C1 segment of cervical spinal cord (tissue), 14 donors: Measurements from ENCODE around the gene FANCG.

Source experiments
- DNase-seq, 14 donors: peaks; one replicate each; lab custom pipeline; 2025; lab: John Stamatoyannopoulos, UW

The FANCG gene

GRCh38 chr9:35103660-35104191 lies 24.0 kb upstream of the FANCG start:
- no peak for DNase-seq

DNA sequence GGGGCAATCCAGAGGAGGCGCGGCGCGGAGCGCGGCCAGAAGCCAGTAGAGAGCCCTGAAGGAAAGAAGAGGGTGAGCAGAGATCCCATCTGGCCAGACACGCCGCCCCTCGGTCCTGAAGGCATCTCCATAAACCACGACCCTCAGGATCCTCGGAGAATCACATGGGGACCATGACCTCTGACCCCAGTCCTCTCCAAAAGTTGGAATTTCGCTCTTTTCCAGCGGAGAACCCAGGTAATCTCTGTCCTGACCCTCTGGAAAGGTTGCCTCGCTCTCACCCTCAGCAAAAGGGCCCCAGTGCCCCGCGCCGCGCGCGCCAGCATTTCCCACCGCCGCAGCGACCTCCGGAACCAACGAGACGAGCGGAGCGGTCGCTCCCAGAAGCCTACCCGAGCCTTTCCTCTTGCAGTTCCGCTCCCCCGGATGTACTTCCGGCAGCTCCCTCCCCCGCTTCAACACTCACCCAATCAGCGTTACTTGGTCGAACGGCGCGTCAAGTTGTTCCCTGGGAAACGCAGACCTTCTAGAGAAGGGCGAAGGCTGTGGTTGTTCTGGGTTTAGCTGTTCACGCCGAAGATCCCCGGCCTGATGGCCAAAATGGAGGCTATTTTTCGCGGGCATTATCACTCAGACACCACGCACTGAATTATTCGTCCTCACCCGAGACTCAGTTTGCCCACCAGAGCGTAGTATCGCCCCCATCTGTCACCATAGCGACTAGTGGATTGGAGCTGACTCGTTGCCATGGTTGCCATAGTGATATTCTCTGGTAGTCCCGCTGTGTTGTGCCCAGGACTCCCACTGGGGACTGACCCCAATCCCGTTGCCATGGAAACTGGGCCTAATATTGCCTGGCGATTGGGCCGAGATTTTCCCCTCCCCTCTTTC lies 23.3 kb upstream of the FANCG start, which contains the start of gene STOML2:
STOML2 (minus strand) TSS at position 363 of the 891 bp plus-strand sequence; CDS start at position 326, 37 bp downstream.
- DNase-seq: peak; percentile 46 to 99 (median 90)

DNA sequence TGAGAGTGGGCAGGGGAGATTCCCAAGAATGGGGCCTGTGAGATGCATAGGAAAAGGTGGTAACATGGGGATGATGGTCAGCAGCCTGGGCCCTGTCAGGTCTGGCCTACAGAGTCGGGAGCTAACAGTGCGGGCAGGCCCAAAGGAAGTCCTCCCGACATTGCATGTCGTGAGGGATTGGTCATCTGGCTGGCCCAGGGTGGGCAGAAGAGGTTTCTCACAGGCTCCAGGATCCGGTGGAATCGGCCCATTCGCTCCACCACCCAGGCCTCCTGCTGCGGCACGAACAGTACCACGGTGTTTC lies 22.7 kb upstream of the FANCG start:
- DNase-seq: no peak

GRCh38 chr9:35097573-35097972 lies 17.8 kb upstream of the FANCG start:
- no peak for DNase-seq

GRCh38 chr9:35096035-35096849 lies 16.5 kb upstream of the FANCG start, which contains the start of gene PIGO:
PIGO (minus strand) TSS chr9:35096591; CDS start chr9:35095565, 1,026 bp downstream.
- DNase-seq: peak in 13 of 14 donors; percentile 56 to 84 (median 78)

DNA sequence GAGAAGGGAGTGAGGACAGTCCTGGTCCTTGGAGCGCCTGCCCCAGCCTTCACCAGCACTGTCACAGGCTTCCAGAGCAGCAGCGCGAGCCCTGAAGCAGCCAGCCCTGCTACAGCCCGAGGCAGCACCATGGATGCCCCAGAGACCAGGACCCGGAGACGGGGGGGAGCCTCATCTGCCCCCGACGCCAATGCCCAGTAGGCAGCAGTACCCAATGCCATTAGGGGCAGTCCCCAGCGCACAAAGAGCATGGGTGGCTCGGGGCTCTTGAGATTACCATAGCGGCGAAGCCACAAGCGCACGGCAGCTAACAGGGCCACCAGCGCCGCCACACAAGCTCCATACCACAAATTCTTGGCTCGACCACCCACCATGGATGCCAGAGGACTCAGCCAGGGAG lies 11.8 kb upstream of the FANCG start:
- no peak for DNase-seq

- DNase-seq: no peak
Observed at GRCh38 chr9:35089434-35089833, 9.7 kb upstream of the FANCG start.

GRCh38 chr9:35085078-35085477 lies 5.3 kb upstream of the FANCG start:
- DNase-seq: no peak

- DNase-seq: no peak
Observed at GRCh38 chr9:35079041-35079425, 709 bp downstream of the FANCG start.

DNA sequence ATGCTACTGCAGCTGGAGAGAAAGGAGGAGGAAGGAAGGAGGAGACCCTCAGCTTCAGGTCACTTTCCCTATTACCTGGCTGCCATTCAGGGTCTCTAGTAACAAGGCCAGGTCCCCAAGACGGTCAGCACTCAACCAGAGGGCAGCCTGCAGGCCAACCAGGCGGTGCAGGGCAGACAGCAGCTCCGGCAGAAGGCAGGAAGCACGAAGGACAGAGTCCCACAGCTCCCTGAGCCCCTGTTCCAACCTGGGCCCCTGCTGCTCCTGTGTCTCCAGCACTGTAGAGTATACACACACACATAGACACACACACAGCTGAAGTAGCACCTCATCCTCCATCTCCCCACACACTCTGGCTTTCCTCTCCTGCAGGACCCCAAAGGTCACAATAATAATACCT lies 1.7 kb downstream of the FANCG start:
- no peak for DNase-seq

DNA sequence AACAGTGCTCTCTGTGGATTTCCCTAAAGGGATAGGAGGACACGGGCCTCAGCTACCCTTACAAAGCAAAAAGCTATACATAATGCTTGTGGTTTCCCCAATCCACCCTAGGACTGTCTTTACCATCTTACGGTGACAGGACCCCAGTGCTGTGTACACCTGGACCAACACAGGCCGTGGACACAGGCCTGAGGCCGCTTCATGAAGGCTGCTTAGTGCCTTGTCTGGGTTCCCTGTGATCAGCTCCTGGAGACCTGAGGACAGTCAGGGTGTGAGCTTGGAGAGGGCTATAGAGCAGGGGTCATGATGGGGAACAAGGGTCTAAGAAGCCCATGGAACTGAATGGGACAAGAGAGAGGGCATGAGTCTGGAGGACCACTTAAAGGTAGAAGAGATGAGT lies 2.9 kb downstream of the FANCG start:
- DNase-seq: no peak

- no peak for DNase-seq
Observed at GRCh38 chr9:35075358-35075757, 4.4 kb downstream of the FANCG start.

DNA sequence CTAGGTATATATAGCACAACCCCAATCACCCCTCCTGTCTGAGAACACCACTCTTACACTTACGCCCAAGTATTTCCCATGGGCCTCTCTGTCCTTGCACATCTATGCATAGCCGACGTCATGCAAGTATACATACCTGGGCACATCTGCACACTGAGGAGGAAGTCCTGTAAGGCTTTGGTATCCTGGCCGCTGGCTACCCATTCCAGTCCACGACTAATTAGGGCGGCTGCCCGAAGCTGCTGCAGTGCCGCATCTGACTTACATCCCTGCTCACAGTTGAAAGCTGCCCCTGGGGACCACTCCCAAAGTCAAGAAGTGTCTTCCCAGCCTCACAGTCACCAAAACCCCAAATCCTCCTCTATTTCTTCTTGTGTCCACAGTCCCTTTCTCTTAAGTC lies 5.0 kb downstream of the FANCG start:
- DNase-seq: no peak

GRCh38 chr9:35074141-35074540 lies 5.6 kb downstream of the FANCG start:
- no peak for DNase-seq

- DNase-seq: no peak
Observed at GRCh38 chr9:35073279-35073612, 6.5 kb downstream of the FANCG start.

DNA sequence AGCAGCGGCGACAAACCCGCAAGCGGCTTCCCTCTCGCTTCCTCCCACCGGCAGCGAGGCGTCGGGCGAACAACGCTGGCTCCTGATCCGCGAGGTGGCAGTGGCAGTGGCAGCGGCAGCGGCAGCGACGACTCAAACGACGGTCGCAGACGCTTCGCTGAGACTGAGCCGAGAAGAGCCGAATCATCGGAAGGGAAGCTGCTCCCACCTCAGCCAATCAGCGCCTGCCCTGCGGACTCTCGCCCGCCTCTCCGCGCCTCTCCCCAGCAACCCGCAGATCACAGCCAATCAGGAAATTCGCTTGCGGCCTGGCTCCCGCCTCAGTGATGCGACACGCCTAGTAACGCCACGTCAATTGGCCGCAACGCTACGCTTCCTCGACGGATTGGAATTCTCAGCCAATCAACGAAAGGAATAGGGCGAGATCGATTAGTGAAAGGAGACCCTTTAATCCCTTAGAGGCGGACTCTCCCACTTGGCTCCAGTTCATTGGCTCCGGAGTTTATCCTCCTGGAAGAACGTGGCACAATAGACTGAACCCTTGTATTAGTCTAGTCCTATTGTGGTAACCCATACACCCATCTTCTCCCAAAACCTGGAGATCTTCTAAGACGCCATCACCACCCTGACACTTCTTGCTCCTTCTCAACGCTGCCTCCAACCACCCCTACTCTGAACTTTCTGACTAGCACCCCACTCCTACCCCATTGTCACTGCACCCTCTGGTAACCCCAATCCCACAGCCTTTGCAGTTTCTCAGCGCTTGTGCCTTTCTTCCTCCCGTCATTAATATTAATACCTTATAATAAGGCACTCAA lies 7.1 kb downstream of the FANCG start, which contains the start of gene VCP:
VCP (minus strand) TSS at position 165 of the 818 bp plus-strand sequence. CDS start 272 bp downstream, outside the sequence.
- peak; percentile 62 to 99 (median 94) for DNase-seq

DNA sequence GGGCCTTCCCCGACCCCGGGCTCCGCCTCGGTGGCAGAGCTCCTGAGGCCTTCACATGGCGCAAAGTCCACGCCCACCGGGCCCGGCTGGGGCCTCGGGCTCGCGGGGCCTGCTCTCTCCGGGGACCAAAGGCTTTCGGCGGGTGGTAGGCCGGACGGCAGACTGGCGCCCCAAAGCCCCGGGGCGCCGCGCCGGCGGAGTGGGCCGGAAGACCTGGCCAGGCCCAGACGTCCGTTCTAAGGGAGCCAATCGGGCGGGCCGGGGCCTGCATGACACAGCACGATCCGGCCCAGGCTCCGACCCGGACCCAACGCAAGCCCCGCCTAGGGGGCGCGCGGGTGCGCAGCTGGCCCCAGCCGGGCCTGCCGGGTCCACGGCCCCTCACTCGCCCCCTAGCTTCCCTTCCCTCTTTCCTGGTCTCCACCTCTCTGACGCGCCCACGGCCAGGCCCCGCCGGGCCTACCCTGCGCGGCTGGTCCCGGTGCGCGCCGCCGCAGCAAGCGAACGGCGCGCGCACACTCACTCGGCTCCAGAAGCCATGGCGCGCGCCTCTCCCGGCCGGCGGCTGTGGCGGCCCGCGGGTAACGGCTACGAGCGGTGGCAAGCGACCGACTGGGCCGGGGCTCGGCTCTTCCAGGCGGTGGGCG lies 7.8 kb downstream of the FANCG start:
- DNase-seq: peak in 13 of 14 donors; percentile 45 to 82 (median 64)

DNA sequence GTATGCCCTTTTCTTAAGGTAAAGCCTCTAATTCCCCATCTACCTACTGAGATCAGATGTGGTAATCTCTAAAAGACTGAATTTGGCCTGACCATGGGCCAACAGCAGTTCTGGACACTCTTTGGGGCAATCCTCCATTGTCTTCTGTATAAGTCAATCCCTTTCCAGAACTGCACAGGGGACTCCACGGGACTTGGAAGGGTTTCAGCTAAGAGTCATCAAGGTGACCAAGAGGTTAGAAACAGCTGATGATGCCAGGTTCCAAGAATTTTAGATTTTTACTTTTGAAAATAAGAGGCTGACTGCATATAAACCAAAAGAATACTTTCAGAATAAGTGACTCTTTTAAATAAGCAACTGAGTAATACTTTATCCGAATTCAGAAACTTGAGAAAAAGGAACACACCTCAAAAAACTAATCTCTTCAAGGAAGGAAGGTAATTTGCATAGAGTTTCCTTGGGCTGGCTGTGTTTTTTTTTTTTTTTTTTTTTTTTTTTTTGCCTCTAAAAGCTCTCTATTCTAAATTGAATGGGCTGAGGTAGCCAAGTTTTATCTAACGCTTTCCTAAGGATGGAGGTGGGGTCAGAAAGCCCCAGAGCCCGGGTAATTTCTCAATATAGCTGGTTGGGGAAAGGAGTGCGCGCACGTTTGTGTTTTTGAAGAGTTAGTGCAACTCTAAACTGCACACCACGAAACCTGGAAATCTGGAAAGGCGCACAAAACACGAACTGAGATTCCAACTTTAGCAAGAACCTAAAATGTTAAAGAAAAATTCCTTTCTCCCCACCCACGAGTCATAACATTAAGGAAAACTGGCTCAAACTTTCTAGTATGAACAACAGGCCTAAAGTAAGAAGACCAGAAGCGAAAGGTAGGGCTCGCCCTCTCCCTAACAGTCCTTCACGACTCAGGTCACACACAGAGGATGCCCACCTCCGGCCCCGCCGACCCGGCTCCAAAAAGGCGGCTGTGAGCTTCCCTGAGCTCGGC lies 8.6 kb downstream of the FANCG start:
- no peak for DNase-seq

GRCh38 chr9:35069020-35069419 lies 10.7 kb downstream of the FANCG start:
- DNase-seq: no peak

GRCh38 chr9:35067056-35067455 lies 12.7 kb downstream of the FANCG start:
- no peak for DNase-seq
